Prostate gland (tissue), 2 donors: ENCODE data around the gene TMEM45A. TPM values are rescaled to one million over a fixed set of nuclear protein-coding genes. Genes with fewer than 3 reads are reported as not detected.

Experiments used
- DNase-seq: peaks from one replicate; pipeline ENCODE4 v3.0.0-alpha.2; 2019; ENCODE audit warnings: low spot score
- H3K27ac ChIP-seq, 2 donors: fragments of 200-600 bp; sonication (generic); 2 replicates each; pipeline ENCODE4 v1.5.1; 2017 to 2019
- H3K27me3 ChIP-seq: fragments of 200-600 bp; sonication (generic); replicated peaks from 2 replicates; pipeline ENCODE4 v1.5.1; 2019; ENCODE audit not compliant: insufficient read depth
- H3K36me3 ChIP-seq, 2 donors: fragments of 200-600 bp; sonication (generic); 1 replicate in 1 of 2; 2 replicates in 1 of 2; pipeline versions ENCODE4 v1.5.1 to v1.8.1; 2017 to 2019
- H3K4me1 ChIP-seq: fragments of 200-600 bp; sonication (generic); replicated peaks from 2 replicates; pipeline ENCODE4 v1.5.1; 2019
- H3K4me3 ChIP-seq, 2 donors: fragments of 200-600 bp; sonication (generic); 2 replicates each; pipeline ENCODE4 v1.5.1; 2017 to 2019
- H3K9me3 ChIP-seq: fragments of 200-600 bp; sonication (generic); 2 replicates; pipeline ENCODE4 v1.5.1; 2017
- CTCF ChIP-seq, 4 experiments: fragments of 200-600 bp in 2 of 4; fragments of 450-650 bp in 2 of 4; sonication (generic) in 2 of 4; IDR thresholded peaks; 1 replicate in 3 of 4; 2 replicates in 1 of 4; pipeline ENCODE4 v1.5.1; 2016 to 2019; ENCODE audit warnings: antibody characterized with exemption in 4 of 4, mild to moderate bottlenecking in 2 of 4, moderate library complexity in 2 of 4
- POLR2A ChIP-seq: fragments of 450-650 bp; IDR thresholded peaks from one replicate; pipeline ENCODE4 v1.6.1; 2016; ENCODE audit warnings: antibody characterized with exemption, mild to moderate bottlenecking
- POLR2AphosphoS5 ChIP-seq: sonication (generic); formaldehyde crosslinking; IDR thresholded peaks from one replicate; pipeline ENCODE4 v1.6.1; 2017; ENCODE audit warnings: antibody characterized with exemption
- WGBS: methylation state at CpG from one replicate; pipeline ENCODE4 v1.1.5; 2018; 5-methylcytosine and 5-hydroxymethylcytosine counted together
- intact Hi-C: fragments of 100-400 bp; cut with DNase I; formaldehyde crosslinking; loops from one replicate; pipeline ENCODE4 v1.14.2; 2022
- total RNA-seq, 2 donors: library from RNA; depleted of rRNA; stranded (reverse); fragments of >200 nt; gene quantifications; one replicate each; pipeline ENCODE4 v1.1.0, GENCODE V29; 2016

TMEM45A gene
- total RNA-seq, 2 donors from 2014 or later = 6.3 to 11.8 TPM

- TF ChIP-seq POLR2A (no peak), POLR2AphosphoS5 (no peak), CTCF (IDR thresholded peaks at IDR 0.05) (no peak)
- Histone ChIP-seq H3K9me3 (no peaks in the 10 kb centered on the region), H3K4me1 (no peaks in the 10 kb centered on the region), H3K27ac (no peak overlapping the region), H3K36me3 (no peaks in the 10 kb centered on the region), H3K27me3 (no peaks in the 10 kb centered on the region), H3K4me3 (no peak overlapping the region)
- DNase-seq = no peak
- intact Hi-C loops = no loop called here
- WGBS = 91% methylated on average over 4 of the region's 4 CpGs
These were observed 34.4 kb downstream of the TMEM45A start for GRCh38 chr3:100526613-100527346.

GRCh38 chr3:100527347-100527735 is 34.9 kb downstream of the TMEM45A start:
- Histone ChIP-seq H3K9me3 (no peaks in the 10 kb centered on the region), H3K27me3 (no peaks in the 10 kb centered on the region), H3K4me1 (no peaks in the 10 kb centered on the region), H3K27ac (no peak overlapping the region), H3K36me3 (no peaks in the 10 kb centered on the region), H3K4me3 (no peak overlapping the region)
- 97% methylated on average over 1 of the region's 1 CpG for WGBS
- DNase-seq = no peak
- intact Hi-C loops = no loop called here
- TF ChIP-seq POLR2A (no peak), CTCF (IDR thresholded peaks at IDR 0.05) (no peak), POLR2AphosphoS5 (no peak)

GRCh38 chr3:100531093-100531492 is 38.7 kb downstream of the TMEM45A start:
- Histone ChIP-seq H3K4me1 (no peaks in the 10 kb centered on the region), H3K9me3 (no peaks in the 10 kb centered on the region), H3K27me3 (no peaks in the 10 kb centered on the region), H3K36me3 (no peaks in the 10 kb centered on the region), H3K27ac (no peak overlapping the region), H3K4me3 (no peak overlapping the region)
- 92% methylated on average over 3 of the region's 3 CpGs for WGBS
- intact Hi-C loops = no loop called here
- no peak for TF ChIP-seq CTCF (IDR thresholded peaks at IDR 0.05)
- DNase-seq = no peak

- Histone ChIP-seq H3K36me3 (no peaks in the 10 kb centered on the region), H3K4me1 (no peaks in the 10 kb centered on the region), H3K9me3 (no peaks in the 10 kb centered on the region), H3K4me3 (no peak overlapping the region), H3K27ac (no peak overlapping the region), H3K27me3 (no peaks in the 10 kb centered on the region)
- intact Hi-C loops = no loop called here
- no peak for DNase-seq
- WGBS = 71% methylated on average over 6 of the region's 6 CpGs
- TF ChIP-seq CTCF (IDR thresholded peaks at IDR 0.05) = no peak
- no peak for TF ChIP-seq POLR2AphosphoS5
- no peak for TF ChIP-seq POLR2A
These were observed 40.0 kb downstream of the TMEM45A start for GRCh38 chr3:100532411-100532810.

- 47% methylated on average over 3 of the region's 3 CpGs for WGBS
- no peak for DNase-seq
- intact Hi-C loops = no loop called here
- no peak for TF ChIP-seq POLR2AphosphoS5
- TF ChIP-seq CTCF (IDR thresholded peaks at IDR 0.05) = no peak
- no peak for TF ChIP-seq POLR2A
- Histone ChIP-seq H3K4me3 (no peak overlapping the region), H3K36me3 (no peaks in the 10 kb centered on the region), H3K27ac (no peak overlapping the region), H3K9me3 (no peaks in the 10 kb centered on the region), H3K27me3 (no peaks in the 10 kb centered on the region), H3K4me1 (no peaks in the 10 kb centered on the region)
These were observed 40.8 kb downstream of the TMEM45A start for GRCh38 chr3:100533176-100533575.
